ENCODE measurements around the gene SYNGR3. TPM values are rescaled to one million over a fixed set of nuclear protein-coding genes. Genes with fewer than 3 reads are reported as not detected.

The SYNGR3 gene
- polyA plus RNA-seq, 1 donor (not counting 4 experiments of a cell fraction or from before 2014, with no cell fraction given) = 0.30 TPM

- dilution Hi-C loops (cut with MboI; ENCODE audit: extremely low pct_ligation_motif_present, low sequenced_read_pairs) = no loop called here
- Histone ChIP-seq H3K79me2 (ENCODE audit: control insufficient read depth, insufficient read depth, low read length) (no peaks in the 10 kb centered on the region), H3K36me3 (ENCODE audit: control insufficient read depth in 2 of 2, extremely low read depth in 1 of 2, insufficient read depth in 2 of 2, low read length in 2 of 2) (no peaks in the 10 kb centered on the region), H3K4me3 (ENCODE audit: control insufficient read depth in 2 of 3, extremely low read depth in 1 of 3, insufficient read depth in 2 of 3, low read depth in 1 of 3, low read length in 3 of 3) (no peak overlapping the region), H3K4me1 (ENCODE audit: control insufficient read depth, extremely low read depth, insufficient read depth, low read length) (peaks cover 12% of the 10 kb centered on the region), H3K27me3 (ENCODE audit: control insufficient read depth, extremely low read depth, insufficient read depth, low read length) (no peaks in the 10 kb centered on the region), H2AFZ (ENCODE audit: control insufficient read depth, low read length) (no peak overlapping the region), H3K9me3 (ENCODE audit: control insufficient read depth, low read depth, low read length) (no peaks in the 10 kb centered on the region), H3K9me1 (ENCODE audit: control insufficient read depth, extremely low read depth, insufficient read depth, low read length) (no peaks in the 10 kb centered on the region), H4K20me1 (ENCODE audit: control insufficient read depth, extremely low read depth, insufficient read depth, low read length) (no peaks in the 10 kb centered on the region), H3K27ac (ENCODE audit: control insufficient read depth, insufficient read depth, low read length) (no peak overlapping the region), H3K4me2 (ENCODE audit: control insufficient read depth, extremely low read depth, insufficient read depth, low read depth, low read length) (no peak overlapping the region), H3K9ac (ENCODE audit: control insufficient read depth, extremely low read depth, insufficient read depth, low read length) (no peak overlapping the region)
- FAIRE-seq = no peak
- DNase-seq (ENCODE audit: low read depth, low spot score) = no peak
- TF ChIP-seq CTCF (optimal IDR thresholded peaks at IDR 0.05 in 1 of 3, IDR thresholded peaks at IDR 0.05 in 1 of 3, conservative IDR thresholded peaks at IDR 0.05 in 1 of 3; ENCODE audit: extremely low read depth in 1 of 3, insufficient read depth in 2 of 3, low read length in 3 of 3) (no peak), EZH2 (IDR thresholded peaks at IDR 0.05; ENCODE audit: low read length) (no peak)
Observed at GRCh38 chr16:2028620-2029220, 39.0 kb downstream of the SYNGR3 start.

- Histone ChIP-seq H3K27ac (ENCODE audit: control insufficient read depth, insufficient read depth, low read length) (no peak overlapping the region), H3K79me2 (ENCODE audit: control insufficient read depth, insufficient read depth, low read length) (no peaks in the 10 kb centered on the region), H3K9me3 (ENCODE audit: control insufficient read depth, low read depth, low read length) (no peaks in the 10 kb centered on the region), H3K9me1 (ENCODE audit: control insufficient read depth, extremely low read depth, insufficient read depth, low read length) (no peaks in the 10 kb centered on the region), H3K4me3 (ENCODE audit: control insufficient read depth in 2 of 3, extremely low read depth in 1 of 3, insufficient read depth in 2 of 3, low read depth in 1 of 3, low read length in 3 of 3) (no peak overlapping the region), H3K4me1 (ENCODE audit: control insufficient read depth, extremely low read depth, insufficient read depth, low read length) (peaks cover 15% of the 10 kb centered on the region), H3K4me2 (ENCODE audit: control insufficient read depth, extremely low read depth, insufficient read depth, low read depth, low read length) (no peak overlapping the region), H3K9ac (ENCODE audit: control insufficient read depth, extremely low read depth, insufficient read depth, low read length) (no peak overlapping the region), H2AFZ (ENCODE audit: control insufficient read depth, low read length) (no peak overlapping the region), H4K20me1 (ENCODE audit: control insufficient read depth, extremely low read depth, insufficient read depth, low read length) (no peaks in the 10 kb centered on the region), H3K36me3 (ENCODE audit: control insufficient read depth in 2 of 2, extremely low read depth in 1 of 2, insufficient read depth in 2 of 2, low read length in 2 of 2) (no peaks in the 10 kb centered on the region), H3K27me3 (ENCODE audit: control insufficient read depth, extremely low read depth, insufficient read depth, low read length) (no peaks in the 10 kb centered on the region)
- dilution Hi-C loops (cut with MboI; ENCODE audit: extremely low pct_ligation_motif_present, low sequenced_read_pairs) = no loop called here
- TF ChIP-seq CTCF (optimal IDR thresholded peaks at IDR 0.05 in 1 of 3, IDR thresholded peaks at IDR 0.05 in 1 of 3, conservative IDR thresholded peaks at IDR 0.05 in 1 of 3; ENCODE audit: extremely low read depth in 1 of 3, insufficient read depth in 2 of 3, low read length in 3 of 3) = no peak
- no peak for TF ChIP-seq EZH2 (IDR thresholded peaks at IDR 0.05; ENCODE audit: low read length)
- FAIRE-seq (no peak), DNase-seq (ENCODE audit: low read depth, low spot score) (no peak)
Observed at GRCh38 chr16:2029350-2029749, 39.6 kb downstream of the SYNGR3 start.
